AG10803 (cell line): ENCODE results near the gene PLPP3.
A peak's percentile ranks its signal among the peaks of the same experiment; 100 is the strongest.

Experiments
- DNase-seq: peaks from one replicate; pipeline ENCODE4 v3.0.0; 2010; ENCODE audit warnings: low read depth
- H3K4me3 ChIP-seq: 2 replicates; pipeline ENCODE4 v1.5.1; 2011; ENCODE audit warnings: mild to moderate bottlenecking, low read length, control low read depth
- CTCF ChIP-seq: conservative IDR thresholded peaks from 2 replicates; pipeline ENCODE4 v1.5.1; 2011; ENCODE audit warnings: mild to moderate bottlenecking, low read length, control low read depth, inconsistent platforms

PLPP3 gene

DNA sequence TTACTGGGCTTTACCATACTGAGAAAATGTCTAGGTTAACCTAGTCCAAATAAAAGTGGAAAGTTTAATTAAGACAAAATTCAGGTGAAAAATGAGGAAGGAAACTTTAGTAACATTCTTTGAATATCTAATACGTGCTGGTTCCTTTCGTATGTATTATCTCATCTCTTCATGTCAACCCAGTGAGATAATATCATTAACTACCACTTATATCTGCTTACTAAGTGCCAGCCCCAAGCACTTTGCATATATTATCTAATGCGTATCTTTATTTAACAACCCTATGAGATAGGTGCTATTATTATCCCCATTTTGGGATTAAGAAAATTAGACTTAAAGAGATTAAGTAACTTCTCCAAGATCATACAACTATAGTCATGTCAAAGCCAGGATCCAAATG, 12.5 kb upstream of the PLPP3 start:
- H3K4me3 ChIP-seq = no peak overlapping the region
- TF ChIP-seq CTCF = no peak
- DNase-seq = no peak

GRCh38 chr1:56590520-56591011, 11.2 kb upstream of the PLPP3 start:
- no peak overlapping the region for H3K4me3 ChIP-seq
- DNase-seq = peak; percentile 68
- no peak for TF ChIP-seq CTCF

DNA sequence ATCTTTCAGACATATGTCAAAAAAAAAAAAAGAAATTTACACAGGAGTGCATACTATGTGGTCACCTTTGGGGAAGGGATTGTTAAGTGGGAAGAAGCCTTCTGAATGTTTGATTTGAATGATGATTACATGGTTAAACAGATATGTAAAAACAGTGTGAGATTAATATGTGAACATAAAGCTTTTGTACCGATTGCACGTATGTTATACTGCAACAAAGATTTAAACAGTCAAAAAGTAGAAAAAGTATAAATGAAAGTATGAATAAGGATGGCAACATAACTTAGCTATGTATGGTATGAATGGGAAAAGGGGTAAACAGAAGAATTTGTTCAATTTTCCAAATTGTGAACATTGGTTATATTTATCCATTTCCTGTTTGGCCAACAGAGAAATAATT, 10.0 kb upstream of the PLPP3 start:
- DNase-seq = no peak
- no peak for TF ChIP-seq CTCF
- H3K4me3 ChIP-seq = no peak overlapping the region

DNA sequence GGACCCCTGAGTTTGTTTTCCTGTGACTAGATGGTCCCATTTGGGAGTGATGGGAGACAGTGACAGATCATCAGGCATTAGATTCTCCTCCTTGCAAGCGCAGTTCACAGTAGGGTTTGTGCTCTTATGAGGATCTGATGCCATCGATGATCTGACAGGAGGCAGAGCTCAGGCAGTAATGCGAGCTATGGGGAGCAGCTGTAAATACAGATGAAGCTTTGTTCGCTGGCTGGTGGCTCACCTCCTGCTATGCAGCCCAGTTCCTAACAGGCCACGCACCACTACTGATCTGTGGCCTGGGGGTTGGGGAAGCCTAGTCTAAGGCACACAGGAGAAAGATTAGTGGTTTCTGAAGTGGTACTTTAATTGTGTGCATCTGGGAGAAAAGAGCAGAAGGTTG, 7.1 kb upstream of the PLPP3 start:
- no peak for TF ChIP-seq CTCF
- no peak overlapping the region for H3K4me3 ChIP-seq
- DNase-seq = no peak

DNA sequence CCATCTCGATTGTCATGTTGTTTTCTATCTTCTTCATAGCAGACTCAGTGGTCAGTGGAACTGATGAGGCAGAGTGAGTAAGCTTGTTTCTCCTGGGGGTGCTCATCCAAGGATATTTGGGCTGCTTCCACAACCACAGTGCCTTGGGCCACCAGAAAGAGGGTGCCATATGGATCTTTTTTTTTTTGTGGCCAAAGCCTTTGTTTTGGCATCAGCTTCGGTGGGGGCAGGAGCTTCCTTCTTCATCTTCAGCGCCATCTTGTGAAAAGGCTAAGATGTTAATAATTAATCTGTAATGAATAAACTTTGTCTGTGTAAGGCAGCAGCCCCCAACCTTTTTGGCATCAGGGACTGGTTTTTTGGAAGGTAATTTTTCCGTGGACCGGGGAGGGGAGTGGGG, 6.6 kb upstream of the PLPP3 start:
- no peak overlapping the region for H3K4me3 ChIP-seq
- no peak for DNase-seq
- no peak for TF ChIP-seq CTCF

- peak; percentile 89 for TF ChIP-seq CTCF
- DNase-seq = peak; percentile 75
These were observed 5.7 kb upstream of the PLPP3 start for GRCh38 chr1:56584910-56585528.

GRCh38 chr1:56583957-56584468, 4.7 kb upstream of the PLPP3 start:
- DNase-seq = no peak
- H3K4me3 ChIP-seq = no peak overlapping the region
- TF ChIP-seq CTCF = no peak

More at GRCh38 chr1:56584910-56585528, 5.7 kb upstream of the PLPP3 start:
- no peak overlapping the region for H3K4me3 ChIP-seq
